IMR-90 (cell line): ENCODE results near the gene ALB. TPM values are rescaled to one million over a fixed set of nuclear protein-coding genes. Genes with fewer than 3 reads are reported as not detected.

Source experiments
- ATAC-seq: fragments of 200-7000 bp; cut with Tn5 transposase; 2 replicates; pipeline ENCODE4 v1.9.1; 2020; ENCODE audit warnings: low read depth, mild to moderate bottlenecking, moderate library complexity
- BruUV-seq: library from RNA; stranded (reverse); fragments of 400-500 nt; replicated peaks from 2 replicates; lab custom pipeline; 2021; lab: Mats Ljungman, UMichigan
- CTCF ChIA-PET: fragments of 300-600 bp; formaldehyde crosslinking; extraction: SDS; loops from one replicate; lab custom pipeline; 2021; ENCODE audit warnings: antibody characterized with exemption; lab: Yijun Ruan, JAX
- POLR2A ChIA-PET: fragments of 300-600 bp; sonication (Branson Sonifier 250); formaldehyde crosslinking; loops from one replicate; lab custom pipeline; 2022; ENCODE audit warnings: antibody characterized with exemption; ENCODE audit not compliant: unreplicated experiment; lab: Charles Lee
- DNase-seq: peaks from one replicate; pipeline ENCODE4 v3.0.0; 2013
- H2AFZ ChIP-seq: replicated peaks from 2 replicates; pipeline ENCODE3; 2013; ENCODE audit warnings: low read length, mild to moderate bottlenecking; ENCODE audit not compliant: poor library complexity
- H2AK5ac ChIP-seq: 2 replicates; pipeline ENCODE4 v1.6.1; 2013; ENCODE audit warnings: low read depth, low read length, inconsistent platforms
- H2AK9ac ChIP-seq: replicated peaks from 2 replicates; pipeline ENCODE3; 2013; ENCODE audit warnings: mild to moderate bottlenecking, low read depth, low read length, moderate library complexity; ENCODE audit not compliant: poor library complexity
- H2BK120ac ChIP-seq: 2 replicates; pipeline ENCODE4 v1.6.1; 2013; ENCODE audit warnings: low read depth, low read length, inconsistent platforms
- H2BK15ac ChIP-seq: 3 replicates; pipeline ENCODE4 v1.6.1; 2013; ENCODE audit warnings: low read depth, low read length, inconsistent platforms
- H2BK20ac ChIP-seq: 2 replicates; pipeline ENCODE4 v1.6.1; 2013; ENCODE audit warnings: low read depth, mild to moderate bottlenecking, inconsistent platforms, low read length, moderate library complexity
- H2BK5ac ChIP-seq: 2 replicates; pipeline ENCODE4 v1.6.1; 2013; ENCODE audit warnings: mild to moderate bottlenecking, low read depth, low read length, inconsistent platforms; ENCODE audit not compliant: poor library complexity, severe bottlenecking
- H3K14ac ChIP-seq: replicated peaks from 2 replicates; pipeline ENCODE4 v1.6.1; 2013; ENCODE audit warnings: low read depth, low read length, inconsistent platforms
- H3K18ac ChIP-seq: 2 replicates; pipeline ENCODE4 v1.6.1; 2013; ENCODE audit warnings: low read depth, low read length, control low read depth
- H3K23ac ChIP-seq: 2 replicates; pipeline ENCODE4 v1.6.1; 2013; ENCODE audit warnings: low read depth, low read length, inconsistent platforms
- H3K27ac ChIP-seq: 2 replicates; pipeline ENCODE4 v1.5.1; 2013; ENCODE audit warnings: mild to moderate bottlenecking, control low read depth, low read length; ENCODE audit not compliant: insufficient read depth
- H3K27me3 ChIP-seq: 2 replicates; pipeline ENCODE4 v1.6.1; 2013; ENCODE audit warnings: low read length; ENCODE audit not compliant: control insufficient read depth, insufficient read depth
- H3K36me3 ChIP-seq: 2 replicates; pipeline ENCODE4 v1.6.1; 2013; ENCODE audit warnings: low read length, mixed read lengths; ENCODE audit not compliant: control insufficient read depth, insufficient read depth
- H3K4ac ChIP-seq: 2 replicates; pipeline ENCODE4 v1.6.1; 2013; ENCODE audit warnings: low read depth, low read length, inconsistent platforms
- H3K4me1 ChIP-seq: 2 replicates; pipeline ENCODE4 v1.6.1; 2013; ENCODE audit warnings: low read length, mixed read lengths; ENCODE audit not compliant: control insufficient read depth, insufficient read depth
- H3K4me2 ChIP-seq: 2 replicates; pipeline ENCODE4 v1.6.1; 2013; ENCODE audit warnings: low read depth, mild to moderate bottlenecking, control low read depth, low read length, moderate library complexity
- H3K4me3 ChIP-seq: 2 replicates; pipeline ENCODE4 v1.5.1; 2013; ENCODE audit warnings: low read depth, mild to moderate bottlenecking, control low read depth, low read length, moderate library complexity; ENCODE audit not compliant: insufficient read depth
- H3K56ac ChIP-seq: 2 replicates; pipeline ENCODE4 v1.6.1; 2013; ENCODE audit warnings: low read length, inconsistent platforms; ENCODE audit not compliant: insufficient read depth; ENCODE audit errors: extremely low read depth
- H3K79me1 ChIP-seq, 2 experiments: 2 replicates each; pipeline ENCODE4 v1.6.1; 2013; ENCODE audit warnings: low read length in 2 of 2, inconsistent platforms in 1 of 2, low read depth in 1 of 2
- H3K9ac ChIP-seq: 2 replicates; pipeline ENCODE4 v1.6.1; 2013; ENCODE audit warnings: low read depth, low read length, control low read depth
- H3K9me1 ChIP-seq: 2 replicates; pipeline ENCODE4 v1.6.1; 2013; ENCODE audit warnings: low read length, inconsistent platforms; ENCODE audit not compliant: insufficient read depth
- H3K9me3 ChIP-seq: 2 replicates; pipeline ENCODE4 v1.6.1; 2013; ENCODE audit warnings: low read length; ENCODE audit not compliant: control insufficient read depth, insufficient read depth
- H4K20me1 ChIP-seq: 2 replicates; pipeline ENCODE4 v1.6.1; 2013; ENCODE audit warnings: low read length, inconsistent platforms; ENCODE audit not compliant: insufficient read depth
- H4K5ac ChIP-seq: 2 replicates; pipeline ENCODE4 v1.6.1; 2013; ENCODE audit warnings: mild to moderate bottlenecking, low read depth, low read length, control low read depth
- H4K8ac ChIP-seq, 2 experiments: 2 replicates each; pipeline ENCODE4 v1.6.1; 2013; ENCODE audit warnings: low read depth in 2 of 2, low read length in 2 of 2, control low read depth in 1 of 2, inconsistent platforms in 1 of 2
- H4K91ac ChIP-seq: 2 replicates; pipeline ENCODE4 v1.6.1; 2013; ENCODE audit warnings: low read depth, low read length, inconsistent platforms; ENCODE audit not compliant: insufficient read depth
- BHLHE40 ChIP-seq: fragments of 150-350 bp; IDR thresholded peaks from 2 replicates; pipeline ENCODE4 v1.6.1; 2016; ENCODE audit warnings: mild to moderate bottlenecking, low read depth, low read length
- CHD1 ChIP-seq: IDR thresholded peaks from 2 replicates; pipeline ENCODE4 v1.6.1; 2012; ENCODE audit warnings: low read depth, low read length, improper control_type of control experiment
- FOS ChIP-seq: fragments of 150-350 bp; IDR thresholded peaks from 2 replicates; pipeline ENCODE4 v1.6.1; 2016; ENCODE audit warnings: low read depth, low read length
- MAFK ChIP-seq: IDR thresholded peaks from 2 replicates; pipeline ENCODE4 v1.6.1; 2012; ENCODE audit warnings: low read depth, low read length, improper control_type of control experiment
- NFE2L2 ChIP-seq: fragments of 150-350 bp; IDR thresholded peaks from 2 replicates; pipeline ENCODE4 v1.6.1; 2016; ENCODE audit warnings: low read depth, mild to moderate bottlenecking, low read length
- RCOR1 ChIP-seq: IDR thresholded peaks from 2 replicates; pipeline ENCODE4 v1.6.1; 2012; ENCODE audit warnings: mild to moderate bottlenecking, low read length, improper control_type of control experiment; ENCODE audit not compliant: insufficient replicate concordance
- RFX5 ChIP-seq: IDR thresholded peaks from 2 replicates; pipeline ENCODE4 v1.8.0; 2012; ENCODE audit warnings: low read depth, mild to moderate bottlenecking, low read length, moderate library complexity
- WGBS, 2 experiments: methylation state at CpG; one replicate each; pipeline versions ENCODE4 v1.1.5 to v1.1.7; 2013; ENCODE audit warnings: missing lambda C conversion rate in 2 of 2; ENCODE audit not compliant: insufficient read length in 1 of 2; ENCODE audit errors: extremely low coverage in 2 of 2; 5-methylcytosine and 5-hydroxymethylcytosine counted together
- dilution Hi-C: fragments of 300-500 bp; cut with HindIII; formaldehyde crosslinking; loops from one replicate; pipeline ENCODE4 v1.14.3; 2018; ENCODE audit warnings: low sequenced_read_pairs; ENCODE audit not compliant: unreplicated experiment
- in situ Hi-C: fragments of 300-500 bp; cut with MboI; formaldehyde crosslinking; loops from 3 replicates; pipeline ENCODE4 v1.14.3; 2019; ENCODE audit warnings: low sequenced_read_pairs, inconsistent platforms, mixed read lengths
- intact Hi-C: fragments of 100-400 bp; cut with micrococcal nuclease; formaldehyde crosslinking; loops from 2 replicates; pipeline ENCODE4 v1.10.0; 2022
- polyA plus RNA-seq, 3 experiments: library from polyadenylated mRNA; depleted of rRNA; stranded (reverse); fragments of >200 nt; gene quantifications; 2 replicates each; pipeline ENCODE4 v1.2.3, GENCODE V29; 2012; ENCODE audit warnings: low replicate concordance in 1 of 3
- total RNA-seq: library from RNA; depleted of rRNA; stranded (reverse); fragments of >200 nt; gene quantifications from 2 replicates; pipeline ENCODE4 v1.2.3, GENCODE V29; 2012
- TF ChIP-seq, protein P1 (sequence below): conservative IDR thresholded peaks from 2 replicates; pipeline ENCODE4 v1.5.1; 2012; ENCODE audit warnings: mild to moderate bottlenecking, low read depth, low read length, improper control_type of control experiment
- TF ChIP-seq, protein P2 (sequence below): fragments of 150-350 bp; IDR thresholded peaks from 2 replicates; pipeline ENCODE4 v1.6.1; 2017; ENCODE audit warnings: mild to moderate bottlenecking, antibody characterized with exemption, low read length, low read depth

The ALB gene
- total and polyA plus RNA-seq, 2 of the 4 experiments (the other 2 are of a cell fraction): not detected

DNA sequence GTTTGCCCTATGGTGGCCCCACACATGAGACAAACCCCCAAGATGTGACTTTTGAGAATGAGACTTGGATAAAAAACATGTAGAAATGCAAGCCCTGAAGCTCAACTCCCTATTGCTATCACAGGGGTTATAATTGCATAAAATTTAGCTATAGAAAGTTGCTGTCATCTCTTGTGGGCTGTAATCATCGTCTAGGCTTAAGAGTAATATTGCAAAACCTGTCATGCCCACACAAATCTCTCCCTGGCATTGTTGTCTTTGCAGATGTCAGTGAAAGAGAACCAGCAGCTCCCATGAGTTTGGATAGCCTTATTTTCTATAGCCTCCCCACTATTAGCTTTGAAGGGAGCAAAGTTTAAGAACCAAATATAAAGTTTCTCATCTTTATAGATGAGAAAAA lies 14.6 kb downstream of the ALB start:
- DNase-seq: no peak
- BruUV-seq: no TSS peak

More for the DNA sequence above, 14.6 kb downstream of the ALB start:
- Histone ChIP-seq H2AK9ac (no peak overlapping the region), H2BK120ac (no peak overlapping the region), H2BK20ac (no peak overlapping the region), H3K4me1 (no peaks in the 10 kb centered on the region), H3K27ac (no peak overlapping the region), H3K27me3 (no peaks in the 10 kb centered on the region), H3K56ac (no peak overlapping the region), H2BK5ac (no peak overlapping the region), H2AFZ (no peak overlapping the region), H2AK5ac (no peak overlapping the region), H3K4me3 (no peak overlapping the region), H4K91ac (no peak overlapping the region), H3K4ac (no peak overlapping the region), H3K79me1 (no peaks in the 10 kb centered on the region), H4K5ac (no peak overlapping the region), H4K8ac (no peak overlapping the region), H3K18ac (no peak overlapping the region), H2BK15ac (no peak overlapping the region), H3K36me3 (no peaks in the 10 kb centered on the region), H3K9me1 (no peaks in the 10 kb centered on the region), H3K23ac (no peak overlapping the region), H3K9me3 (no peaks in the 10 kb centered on the region), H3K9ac (no peak overlapping the region), H3K14ac (no peak overlapping the region), H4K20me1 (no peaks in the 10 kb centered on the region), H3K4me2 (no peak overlapping the region)
- dilution Hi-C loops: no loop called here
- intact Hi-C loops: no loop called here
- in situ Hi-C loops: no loop called here
- CTCF ChIA-PET: interaction anchor here (1.2 to 2.3 kb wide), 2 partner anchors 16 to 27 kb away, joined by 3 to 6 read pairs; no protein-coding TSS in a partner anchor
- ATAC-seq: no peak
- TF ChIP-seq NFE2L2 (no peak), MAFK (no peak), BHLHE40 (no peak), CHD1 (no peak), RCOR1 (no peak), RFX5 (no peak), FOS (no peak)
- TF ChIP-seq, protein P1, sequence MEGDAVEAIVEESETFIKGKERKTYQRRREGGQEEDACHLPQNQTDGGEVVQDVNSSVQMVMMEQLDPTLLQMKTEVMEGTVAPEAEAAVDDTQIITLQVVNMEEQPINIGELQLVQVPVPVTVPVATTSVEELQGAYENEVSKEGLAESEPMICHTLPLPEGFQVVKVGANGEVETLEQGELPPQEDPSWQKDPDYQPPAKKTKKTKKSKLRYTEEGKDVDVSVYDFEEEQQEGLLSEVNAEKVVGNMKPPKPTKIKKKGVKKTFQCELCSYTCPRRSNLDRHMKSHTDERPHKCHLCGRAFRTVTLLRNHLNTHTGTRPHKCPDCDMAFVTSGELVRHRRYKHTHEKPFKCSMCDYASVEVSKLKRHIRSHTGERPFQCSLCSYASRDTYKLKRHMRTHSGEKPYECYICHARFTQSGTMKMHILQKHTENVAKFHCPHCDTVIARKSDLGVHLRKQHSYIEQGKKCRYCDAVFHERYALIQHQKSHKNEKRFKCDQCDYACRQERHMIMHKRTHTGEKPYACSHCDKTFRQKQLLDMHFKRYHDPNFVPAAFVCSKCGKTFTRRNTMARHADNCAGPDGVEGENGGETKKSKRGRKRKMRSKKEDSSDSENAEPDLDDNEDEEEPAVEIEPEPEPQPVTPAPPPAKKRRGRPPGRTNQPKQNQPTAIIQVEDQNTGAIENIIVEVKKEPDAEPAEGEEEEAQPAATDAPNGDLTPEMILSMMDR: no peak
- TF ChIP-seq, protein P2, sequence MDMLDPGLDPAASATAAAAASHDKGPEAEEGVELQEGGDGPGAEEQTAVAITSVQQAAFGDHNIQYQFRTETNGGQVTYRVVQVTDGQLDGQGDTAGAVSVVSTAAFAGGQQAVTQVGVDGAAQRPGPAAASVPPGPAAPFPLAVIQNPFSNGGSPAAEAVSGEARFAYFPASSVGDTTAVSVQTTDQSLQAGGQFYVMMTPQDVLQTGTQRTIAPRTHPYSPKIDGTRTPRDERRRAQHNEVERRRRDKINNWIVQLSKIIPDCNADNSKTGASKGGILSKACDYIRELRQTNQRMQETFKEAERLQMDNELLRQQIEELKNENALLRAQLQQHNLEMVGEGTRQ: no peak
- no CpG with 5 or more reads among the region's 1 CpG for WGBS, 2 experiments
- POLR2A ChIA-PET: no interaction called here
